Measurements from ENCODE around the gene DNAJB1.

DNA sequence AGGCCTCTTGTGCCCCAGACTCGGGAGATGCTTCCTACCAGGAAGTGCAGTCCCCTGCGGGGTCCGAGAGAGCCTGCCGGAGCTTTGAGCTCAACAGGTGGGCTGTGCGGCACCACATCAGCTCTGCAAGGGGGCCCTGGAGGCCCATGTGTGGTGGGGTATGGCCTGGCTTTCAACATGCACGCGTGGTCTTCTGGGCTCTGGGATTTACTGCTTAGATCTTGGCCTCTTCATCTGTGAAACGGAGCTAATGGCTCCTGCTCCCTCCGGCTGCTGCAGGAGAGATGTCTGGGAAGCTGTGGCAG, 35.7 kb upstream of the DNAJB1 start:
- TF ChIP-seq CTCF (IDR thresholded peaks at IDR 0.05) (no peak), EZH2 (IDR thresholded peaks at IDR 0.05) (no peak), EZH2phosphoT487 (IDR thresholded peaks at IDR 0.05) (no peak)

Data from neural progenitor cell (in vitro differentiated cells).